HG03469 (cell line): ENCODE measurements around the gene TSHZ1.

Experiments used
- ATAC-seq: cut with Tn5 transposase; IDR thresholded peaks from one replicate; pipeline ENCODE4 v1.9.1; 2021; ENCODE audit warnings: mild to moderate bottlenecking, moderate library complexity, moderate number of reproducible peaks; ENCODE audit not compliant: unreplicated experiment

Gene TSHZ1

GRCh38 chr18:75241705-75242104 lies 31.1 kb downstream of the TSHZ1 start:
- no peak for ATAC-seq

- no peak for ATAC-seq
These were observed 34.0 kb downstream of the TSHZ1 start for GRCh38 chr18:75244351-75245313.

- ATAC-seq: no peak
These were observed 36.4 kb downstream of the TSHZ1 start for GRCh38 chr18:75246721-75247610.

GRCh38 chr18:75247611-75248421 lies 37.2 kb downstream of the TSHZ1 start:
- ATAC-seq: no peak

- ATAC-seq: no peak
These were observed 38.0 kb downstream of the TSHZ1 start for GRCh38 chr18:75248426-75249174.

GRCh38 chr18:75249175-75249518 lies 38.5 kb downstream of the TSHZ1 start:
- ATAC-seq: no peak

- ATAC-seq: no peak
These were observed 39.3 kb downstream of the TSHZ1 start for GRCh38 chr18:75249672-75250470.

GRCh38 chr18:75250471-75250821 lies 39.8 kb downstream of the TSHZ1 start:
- ATAC-seq: no peak

GRCh38 chr18:75251466-75251865 lies 40.9 kb downstream of the TSHZ1 start:
- ATAC-seq: no peak

- no peak for ATAC-seq
These were observed 41.5 kb downstream of the TSHZ1 start for GRCh38 chr18:75252136-75252535.

- no peak for ATAC-seq
These were observed 42.4 kb downstream of the TSHZ1 start for GRCh38 chr18:75253043-75253442.

GRCh38 chr18:75253784-75254183 lies 43.2 kb downstream of the TSHZ1 start:
- ATAC-seq: no peak

- no peak for ATAC-seq
These were observed 44.5 kb downstream of the TSHZ1 start for GRCh38 chr18:75255094-75255493.

- no peak for ATAC-seq
These were observed 45.8 kb downstream of the TSHZ1 start for GRCh38 chr18:75256376-75256775.

- no peak for ATAC-seq
These were observed 47.0 kb downstream of the TSHZ1 start for GRCh38 chr18:75257605-75258004.

GRCh38 chr18:75261430-75262223 lies 51.0 kb downstream of the TSHZ1 start:
- ATAC-seq: peak; percentile 85

GRCh38 chr18:75262511-75262910 lies 51.9 kb downstream of the TSHZ1 start:
- no peak for ATAC-seq

- no peak for ATAC-seq
These were observed 53.6 kb downstream of the TSHZ1 start for GRCh38 chr18:75264195-75264594.
